K562 (cell line): ENCODE results near the gene HOXA7. TPM values are rescaled to one million over a fixed set of nuclear protein-coding genes. Genes with fewer than 3 reads are reported as not detected.

Experiments
- ATAC-seq: fragments of 200-7000 bp; cut with Tn5 transposase; 3 replicates; pipeline ENCODE4 v1.9.1; 2020; ENCODE audit warnings: moderate library complexity
- BruUV-seq: library from RNA; stranded (reverse); fragments of 400-500 nt; replicated peaks from 2 replicates; lab custom pipeline; 2021; lab: Mats Ljungman, UMichigan
- CTCF ChIA-PET: fragments of 300-600 bp; formaldehyde crosslinking; extraction: SDS; loops from one replicate; lab custom pipeline; 2021; ENCODE audit warnings: low intra/inter-chr PET ratio; lab: Yijun Ruan, JAX
- POLR2A ChIA-PET: fragments of 300-600, 350-650 bp; sonication (Branson Sonifier 250); formaldehyde crosslinking; extraction: SDS; loops from one replicate; lab custom pipeline; 2021; ENCODE audit warnings: antibody characterized with exemption, inconsistent platforms; lab: Yijun Ruan, JAX
- DNase-seq, 4 experiments: peaks; one replicate each; pipeline versions ENCODE4 v3.0.0 to v3.0.0-alpha.2; 2011 to 2018; ENCODE audit warnings: low spot score in 3 of 4, mixed read lengths in 3 of 4; ENCODE audit errors: extremely low read depth in 1 of 4
- FAIRE-seq: peaks from 2 replicates; lab custom pipeline; 2011; peaks lifted over from hg19 to GRCh38; lab: Jason Lieb, UNC
- H2AFZ ChIP-seq: 2 replicates; pipeline ENCODE4 v1.6.0; 2011; ENCODE audit warnings: low read depth, low read length, control low read depth, inconsistent platforms
- H3K27ac ChIP-seq: fragments of 200-600 bp; 3 replicates; pipeline ENCODE4 v1.8.0; 2011; ENCODE audit warnings: low read depth, mild to moderate bottlenecking, control low read depth, inconsistent platforms, low read length, moderate library complexity, mixed read lengths; ENCODE audit errors: extremely low read depth
- H3K27me3 ChIP-seq, 2 experiments: fragments of 300-600 bp in 1 of 2; 2 replicates in 1 of 2; 3 replicates in 1 of 2; pipeline versions ENCODE4 v1.6.0 to v1.8.0; 2011; ENCODE audit warnings: inconsistent platforms in 2 of 2, low read length in 2 of 2, mild to moderate bottlenecking in 1 of 2, mixed read lengths in 1 of 2, moderate library complexity in 1 of 2; ENCODE audit not compliant: control insufficient read depth in 2 of 2, insufficient read depth in 2 of 2
- H3K36me3 ChIP-seq: fragments of 300-600 bp; 3 replicates; pipeline ENCODE4 v1.8.0; 2011; ENCODE audit warnings: mild to moderate bottlenecking, low read length, inconsistent platforms; ENCODE audit not compliant: control insufficient read depth, insufficient read depth
- H3K4me1 ChIP-seq, 2 experiments: fragments of 200-600 bp in 1 of 2; replicated peaks in 1 of 2; 2 replicates in 1 of 2; 3 replicates in 1 of 2; pipeline versions ENCODE4 v1.5.1 to v1.8.0; 2011; ENCODE audit warnings: inconsistent platforms in 2 of 2, low read length in 2 of 2, mild to moderate bottlenecking in 1 of 2, mixed read lengths in 1 of 2, moderate library complexity in 1 of 2; ENCODE audit not compliant: control insufficient read depth in 2 of 2, insufficient read depth in 2 of 2
- H3K4me2 ChIP-seq: 2 replicates; pipeline ENCODE4 v1.6.1; 2011; ENCODE audit warnings: low read length, control low read depth, inconsistent platforms, mixed read lengths; ENCODE audit not compliant: insufficient read depth
- H3K4me3 ChIP-seq: fragments of 200-600 bp; sonication (generic), shearing (Covaris generic); 2 replicates; pipeline ENCODE4 v1.5.1; 2016; ENCODE audit warnings: control low read depth, inconsistent platforms
- H3K79me2 ChIP-seq: fragments of 200-600 bp; 3 replicates; pipeline ENCODE4 v1.8.0; 2011; ENCODE audit warnings: low read length, inconsistent platforms; ENCODE audit not compliant: control insufficient read depth, insufficient read depth
- H3K9ac ChIP-seq, 2 experiments: 2 replicates each; pipeline versions ENCODE4 v1.6.0 to v1.6.1; 2011; ENCODE audit warnings: low read depth in 2 of 2, low read length in 2 of 2, control low read depth in 1 of 2, inconsistent platforms in 1 of 2, mild to moderate bottlenecking in 1 of 2, mixed read lengths in 1 of 2; ENCODE audit not compliant: insufficient read depth in 1 of 2
- H3K9me1 ChIP-seq: one replicate; pipeline ENCODE4 v1.6.0; 2011; ENCODE audit warnings: inconsistent platforms, mild to moderate bottlenecking, low read length, moderate library complexity; ENCODE audit not compliant: control insufficient read depth, insufficient read depth
- H3K9me3 ChIP-seq: replicated peaks from 2 replicates; pipeline ENCODE4 v1.5.1; 2011; ENCODE audit warnings: low read depth, low read length, inconsistent platforms; ENCODE audit not compliant: control insufficient read depth, insufficient read depth
- H4K20me1 ChIP-seq: replicated peaks from 2 replicates; pipeline ENCODE4 v1.6.1; 2011; ENCODE audit warnings: low read length, inconsistent platforms, mixed read lengths; ENCODE audit not compliant: control insufficient read depth, insufficient read depth
- CCNT2 ChIP-seq: IDR thresholded peaks from 2 replicates; pipeline ENCODE4 v1.6.1; 2011; ENCODE audit warnings: borderline replicate concordance, low read depth, mild to moderate bottlenecking, moderate library complexity, mixed read lengths, low read length; ENCODE audit not compliant: insufficient read length; ENCODE audit errors: extremely low read depth
- FOXJ3 ChIP-seq: sonication (generic); formaldehyde crosslinking; IDR thresholded peaks from 2 replicates; pipeline ENCODE4 v1.4.0; 2020; ENCODE audit warnings: mild to moderate bottlenecking, missing genetic modification reagents
- FUS ChIP-seq: fragments of 200-400 bp; formaldehyde crosslinking; optimal IDR thresholded peaks from 2 replicates; pipeline ENCODE3; 2017; ENCODE audit warnings: low read depth, low read length
- HLTF ChIP-seq: fragments of 450-650 bp; IDR thresholded peaks from 2 replicates; pipeline ENCODE4 v1.6.1; 2016
- MEIS2 ChIP-seq: fragments of 450-650 bp; IDR thresholded peaks from 2 replicates; pipeline ENCODE4 v1.6.1; 2014; ENCODE audit warnings: mild to moderate bottlenecking; ENCODE audit not compliant: partially characterized antibody
- NONO ChIP-seq, 2 experiments: fragments of 200-400 bp in 1 of 2; fragments of 450-650 bp in 1 of 2; formaldehyde crosslinking in 1 of 2; IDR thresholded peaks; 2 replicates each; pipeline ENCODE4 v1.6.1; 2017; ENCODE audit warnings: low read depth in 2 of 2, mild to moderate bottlenecking in 2 of 2, moderate library complexity in 2 of 2, low read length in 1 of 2
- PHB2 ChIP-seq: fragments of 450-650 bp; IDR thresholded peaks from 2 replicates; pipeline ENCODE4 v1.6.1; 2017; ENCODE audit warnings: low read depth
- POLR2B ChIP-seq: fragments of 450-650 bp; IDR thresholded peaks from 2 replicates; pipeline ENCODE4 v1.6.1; 2018; ENCODE audit warnings: low read depth; ENCODE audit not compliant: partially characterized antibody
- SNAPC5 ChIP-seq: fragments of 250-450 bp; sonication (Bioruptor Pico); IDR thresholded peaks from 2 replicates; pipeline ENCODE4 v1.8.0; 2021; ENCODE audit warnings: moderate library complexity, mild to moderate bottlenecking, inconsistent platforms
- TEAD2 ChIP-seq: fragments of 450-650 bp; IDR thresholded peaks from 2 replicates; pipeline ENCODE4 v1.6.1; 2016; ENCODE audit warnings: missing genetic modification characterization, control low read depth, missing compliant biosample characterization
- ZFP36 ChIP-seq: fragments of 150-350 bp; IDR thresholded peaks from 2 replicates; pipeline ENCODE4 v1.6.1; 2018; ENCODE audit warnings: low read length, low read depth; ENCODE audit not compliant: partially characterized antibody
- ZKSCAN8 ChIP-seq: fragments of 200-800 bp; sonication (Bioruptor generic); IDR thresholded peaks from 2 replicates; pipeline ENCODE4 v1.6.1; 2016; ENCODE audit warnings: missing genetic modification characterization, missing compliant biosample characterization
- ZNF140 ChIP-seq: fragments of 250-450 bp; sonication (Bioruptor Pico); IDR thresholded peaks from 2 replicates; pipeline ENCODE4 v1.8.0; 2021; ENCODE audit warnings: moderate library complexity, mild to moderate bottlenecking, inconsistent platforms
- ZNF609 ChIP-seq: sonication (generic); formaldehyde crosslinking; IDR thresholded peaks from 2 replicates; pipeline ENCODE4 v1.8.1; 2023; ENCODE audit warnings: missing genetic modification reagents, mild to moderate bottlenecking, borderline replicate concordance
- WGBS: fragments of 100-300 bp; shearing (Covaris generic); methylation state at CpG from one replicate; pipeline ENCODE4 v1.1.6; 2016; ENCODE audit warnings: low coverage, mixed read lengths; ENCODE audit not compliant: insufficient coverage; ENCODE audit errors: missing lambda C conversion rate; 5-methylcytosine and 5-hydroxymethylcytosine counted together
- in situ Hi-C: fragments of 300-500 bp; cut with MboI; formaldehyde crosslinking; loops from 4 replicates; pipeline ENCODE4 v1.15.0; 2018; ENCODE audit warnings: inconsistent platforms, mixed read lengths
- intact Hi-C: fragments of 100-400 bp; cut with micrococcal nuclease; formaldehyde crosslinking; loops from 2 replicates; pipeline ENCODE4 v1.14.2; 2022
- polyA plus RNA-seq, 8 experiments: library from polyadenylated mRNA; depleted of rRNA in 4 of 8; stranded (reverse) in 5 of 8; unstranded in 3 of 8; fragments of >200 nt; fragmentation: Nextera tagmentation in 2 of 8; fragmentation: Illumina TruSeq in 1 of 8; extraction: Ambion mirVana in 2 of 8; extraction: Trizol in 1 of 8; gene quantifications; 2 replicates each; pipeline versions ENCODE4 v1.2.1 to v1.2.3, GENCODE V29; 2011 to 2014; ENCODE audit warnings: inconsistent platforms in 1 of 8, missing spikeins in 1 of 8
- total RNA-seq, 7 experiments: library from RNA; depleted of rRNA in 6 of 7; stranded (reverse); fragments of >200 nt in 6 of 7; fragmentation: Illumina TruSeq in 2 of 7; extraction: Trizol in 2 of 7; gene quantifications; 2 replicates each; pipeline versions ENCODE4 v1.2.1 to v1.2.3, GENCODE V29; 2011 to 2021; ENCODE audit warnings: low replicate concordance in 1 of 7

Gene HOXA7
- total and polyA plus RNA-seq, 9 of the 15 experiments (the other 6 are each of a cell fraction or from before 2014, with no cell fraction given) = not detected

GRCh38 chr7:27147199-27148030 is 9.1 kb downstream of the HOXA7 start, which contains the start of gene HOXA6:
Gene HOXA6 (minus strand): TSS chr7:27147774. CDS start chr7:27147749, 25 bp downstream.
- Histone ChIP-seq H2AFZ (no peak within 1 kb of the TSS), H3K9ac (no peak within 1 kb of the TSS), H3K4me2 (no peak within 1 kb of the TSS), H3K36me3 (no peaks in the 10 kb centered on the region), H3K4me3 (no peak within 1 kb of the TSS), H3K4me1 (peaks cover 0 to 29% of the 10 kb centered on the region in 2 experiments; a peak in 2 of 5 replicates), H3K27me3 (peaks cover 43 to 91% of the 10 kb centered on the region in 2 experiments), H3K79me2 (no peaks in the 10 kb centered on the region), H4K20me1 (no peaks in the 10 kb centered on the region), H3K27ac (no peak within 1 kb of the TSS), H3K9me3 (no peaks in the 10 kb centered on the region)
- no TSS peak for BruUV-seq
- FAIRE-seq = no peak
- POLR2A ChIA-PET = no interaction called here
- CTCF ChIA-PET = no interaction called here
- ATAC-seq = no peak
- 13% methylated on average over 34 of the region's 63 CpGs for WGBS
- DNase-seq = no peak
- in situ Hi-C loops (loop anchor here (10.0 kb wide), 1 partner anchor 293 kb away; no protein-coding TSS in a partner anchor), intact Hi-C loops (no loop called here)
- TF ChIP-seq NONO (IDR thresholded peaks at IDR 0.05; ENCODE audit: low read depth in 2 of 2, low read length in 1 of 2) (no peak), FOXJ3 (no peak), TEAD2 (tag) (no peak), ZNF140 (CRISPR knock-in tag) (no peak), ZFP36 (no peak), FUS (no peak), POLR2B (no peak), CCNT2 (no peak), SNAPC5 (CRISPR knock-in tag) (no peak), ZKSCAN8 (CRISPR knock-in tag) (no peak), PHB2 (no peak), ZNF609 (no peak), MEIS2 (no peak), HLTF (no peak)
- TF ChIP-seq, all 486 proteins: peak for 0
- H3K9me1 ChIP-seq = no peaks in the 10 kb centered on the region
